ENCODE measurements around the gene SYCP3. TPM values are rescaled to one million over a fixed set of nuclear protein-coding genes. Genes with fewer than 3 reads are reported as not detected.

Gene SYCP3
- total RNA-seq, 4 donors from 2014 or later, result 0.38 to 0.53 TPM; not detected in 2

DNA sequence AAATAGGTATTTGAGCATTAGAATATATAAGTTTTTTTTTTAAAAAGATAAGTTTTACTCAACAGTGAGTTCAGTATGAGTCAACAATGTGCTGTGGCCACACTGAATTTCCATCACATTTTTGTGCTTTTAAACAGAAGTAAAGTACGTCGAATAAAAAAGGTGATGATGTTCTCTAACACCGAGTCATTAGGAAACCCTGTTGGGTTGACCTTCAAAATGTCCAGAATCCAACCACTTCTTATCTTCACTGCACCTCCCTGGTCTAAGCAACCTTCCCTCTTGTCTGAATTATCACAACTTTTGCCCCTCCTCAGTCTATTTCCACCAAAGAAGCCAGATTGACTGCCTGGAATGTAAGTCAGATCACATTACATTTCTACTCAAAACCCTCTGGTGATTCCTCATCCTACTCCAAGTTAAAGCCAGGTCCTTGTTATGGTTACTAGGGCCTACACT is 43.0 kb upstream of the SYCP3 start:
- DNase-seq, result no peak
- WGBS, 2 donors, result 82 to 92% methylated on average over 3 of the region's 3 CpGs
- intact Hi-C loops (cut with DNase I), result no loop called here
- Histone ChIP-seq H3K27me3 (no peaks in the 10 kb centered on the region), H3K4me1 (no peaks in the 10 kb centered on the region), H3K9me3 (no peaks in the 10 kb centered on the region), H3K4me3 (no peak overlapping the region), H3K27ac (no peak overlapping the region), H3K36me3 (peaks cover 0 to 85% (median 0%) of the 10 kb centered on the region in 3 donors)
- TF ChIP-seq, protein P1, sequence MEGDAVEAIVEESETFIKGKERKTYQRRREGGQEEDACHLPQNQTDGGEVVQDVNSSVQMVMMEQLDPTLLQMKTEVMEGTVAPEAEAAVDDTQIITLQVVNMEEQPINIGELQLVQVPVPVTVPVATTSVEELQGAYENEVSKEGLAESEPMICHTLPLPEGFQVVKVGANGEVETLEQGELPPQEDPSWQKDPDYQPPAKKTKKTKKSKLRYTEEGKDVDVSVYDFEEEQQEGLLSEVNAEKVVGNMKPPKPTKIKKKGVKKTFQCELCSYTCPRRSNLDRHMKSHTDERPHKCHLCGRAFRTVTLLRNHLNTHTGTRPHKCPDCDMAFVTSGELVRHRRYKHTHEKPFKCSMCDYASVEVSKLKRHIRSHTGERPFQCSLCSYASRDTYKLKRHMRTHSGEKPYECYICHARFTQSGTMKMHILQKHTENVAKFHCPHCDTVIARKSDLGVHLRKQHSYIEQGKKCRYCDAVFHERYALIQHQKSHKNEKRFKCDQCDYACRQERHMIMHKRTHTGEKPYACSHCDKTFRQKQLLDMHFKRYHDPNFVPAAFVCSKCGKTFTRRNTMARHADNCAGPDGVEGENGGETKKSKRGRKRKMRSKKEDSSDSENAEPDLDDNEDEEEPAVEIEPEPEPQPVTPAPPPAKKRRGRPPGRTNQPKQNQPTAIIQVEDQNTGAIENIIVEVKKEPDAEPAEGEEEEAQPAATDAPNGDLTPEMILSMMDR (IDR thresholded peaks at IDR 0.05), result no peak
- no peak for TF ChIP-seq POLR2A (IDR thresholded peaks at IDR 0.05)

DNA sequence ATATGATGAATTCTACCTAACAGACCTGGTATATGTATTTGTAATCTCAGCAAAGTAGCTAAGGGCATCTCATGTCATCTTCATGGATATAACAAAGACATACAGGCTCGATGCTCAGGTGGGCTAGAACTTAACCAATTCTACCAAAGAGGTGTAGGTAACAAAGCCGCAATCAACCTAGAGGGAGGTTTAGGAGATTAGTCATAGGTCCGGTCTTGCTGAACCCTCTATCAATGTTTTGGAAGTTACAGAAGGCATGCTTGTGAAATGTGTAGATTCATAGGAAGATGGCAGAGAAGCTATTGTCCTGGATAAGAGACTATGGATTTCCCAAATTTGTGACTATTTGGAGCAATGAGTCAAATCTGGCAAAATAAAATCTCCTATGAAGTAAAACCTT is 42.6 kb upstream of the SYCP3 start:
- H3K4me3 ChIP-seq, result no peak overlapping the region
- H3K4me1 ChIP-seq, result no peaks in the 10 kb centered on the region
- intact Hi-C loops (cut with DNase I), result no loop called here
- no peak for TF ChIP-seq POLR2A (IDR thresholded peaks at IDR 0.05)
- TF ChIP-seq, protein P1 (IDR thresholded peaks at IDR 0.05), result no peak
- H3K36me3 ChIP-seq, result peaks cover 0 to 85% (median 0%) of the 10 kb centered on the region in 3 donors
- 66 to 79% methylated on average over 3 of the region's 3 CpGs for WGBS, 2 donors
- no peaks in the 10 kb centered on the region for H3K27me3 ChIP-seq
- H3K27ac ChIP-seq, result no peak overlapping the region
- H3K9me3 ChIP-seq, result no peaks in the 10 kb centered on the region
- DNase-seq, result no peak

DNA sequence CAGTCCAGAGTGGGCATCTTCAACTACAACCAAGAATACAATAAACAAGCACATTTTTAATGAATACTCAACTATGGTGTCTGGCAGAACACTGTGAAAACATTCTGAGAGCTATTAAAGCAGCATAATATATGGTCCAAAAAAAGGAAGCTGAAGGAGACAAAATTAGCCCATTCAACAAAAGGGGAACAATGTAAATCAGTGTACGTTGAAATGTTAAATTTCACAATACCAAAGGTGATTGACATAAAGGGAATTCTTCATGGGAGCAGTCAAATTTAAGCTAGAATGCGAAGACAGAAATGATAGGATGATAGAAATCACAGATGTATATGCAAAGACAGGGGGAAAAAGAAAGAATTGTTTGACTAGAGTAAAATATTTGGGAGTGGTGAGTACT is 41.3 kb upstream of the SYCP3 start:
- Histone ChIP-seq H3K27ac (no peak overlapping the region), H3K4me3 (no peak overlapping the region), H3K36me3 (peaks cover 0 to 82% (median 0%) of the 10 kb centered on the region in 3 donors), H3K9me3 (no peaks in the 10 kb centered on the region), H3K4me1 (no peaks in the 10 kb centered on the region), H3K27me3 (no peaks in the 10 kb centered on the region)
- 83 to 87% methylated on average over 2 of the region's 2 CpGs for WGBS, 2 donors
- intact Hi-C loops (cut with DNase I), result no loop called here
- TF ChIP-seq POLR2A (IDR thresholded peaks at IDR 0.05), result no peak
- no peak for DNase-seq

DNA sequence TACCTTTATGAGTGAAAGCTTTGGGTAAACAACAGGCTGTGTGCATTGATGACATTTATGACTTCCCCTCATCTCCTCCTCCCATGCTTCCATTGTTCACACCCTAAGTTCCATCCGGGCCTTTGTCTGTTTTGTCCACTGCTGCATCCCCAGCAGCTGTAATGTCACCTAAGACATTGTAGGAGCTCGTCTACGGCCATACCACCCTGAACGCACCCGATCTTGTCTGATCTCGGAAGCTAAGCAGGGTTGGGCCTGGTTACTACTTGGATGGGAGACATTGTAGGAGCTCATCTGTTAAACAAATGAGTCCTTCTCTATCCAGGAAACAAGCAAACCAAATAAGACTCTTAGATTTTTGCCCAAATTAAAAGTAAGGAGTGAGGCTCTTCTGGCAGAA is 40.4 kb upstream of the SYCP3 start:
- intact Hi-C loops (cut with DNase I), result no loop called here
- no peak for TF ChIP-seq POLR2A (IDR thresholded peaks at IDR 0.05)
- TF ChIP-seq, protein P1 (IDR thresholded peaks at IDR 0.05), result no peak
- Histone ChIP-seq H3K36me3 (peaks cover 0 to 72% (median 0%) of the 10 kb centered on the region in 3 donors), H3K4me3 (no peak overlapping the region), H3K27me3 (no peaks in the 10 kb centered on the region), H3K27ac (no peak overlapping the region), H3K4me1 (no peaks in the 10 kb centered on the region), H3K9me3 (no peaks in the 10 kb centered on the region)
- WGBS, 2 donors, result 97 to 98% methylated on average over 6 of the region's 6 CpGs
- no peak for DNase-seq

DNA sequence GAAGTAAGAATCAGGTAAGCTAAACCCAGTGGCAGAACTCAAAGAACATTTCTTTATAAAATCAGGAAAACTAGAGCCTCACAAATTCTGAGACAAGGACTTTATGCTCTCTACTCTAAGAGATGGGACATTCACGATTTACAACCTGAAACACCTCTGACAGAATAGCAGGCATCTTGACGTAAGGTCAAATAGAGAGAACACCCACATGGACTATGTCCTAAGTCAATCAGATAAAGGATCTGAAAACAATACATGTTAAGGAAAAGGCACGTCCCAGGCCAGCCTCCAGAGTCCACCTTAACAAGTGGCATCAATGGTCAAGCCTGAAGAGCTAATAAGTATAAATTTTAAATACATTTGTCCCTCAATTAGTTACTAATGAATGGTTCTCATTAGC is 39.9 kb upstream of the SYCP3 start:
- no peaks in the 10 kb centered on the region for H3K9me3 ChIP-seq
- H3K27ac ChIP-seq, result no peak overlapping the region
- no peak overlapping the region for H3K4me3 ChIP-seq
- H3K27me3 ChIP-seq, result no peaks in the 10 kb centered on the region
- intact Hi-C loops (cut with DNase I), result no loop called here
- WGBS, 2 donors, result 71 to 88% methylated on average over 3 of the region's 3 CpGs
- no peaks in the 10 kb centered on the region for H3K4me1 ChIP-seq
- TF ChIP-seq POLR2A (IDR thresholded peaks at IDR 0.05), result no peak
- TF ChIP-seq, protein P1 (IDR thresholded peaks at IDR 0.05), result no peak
- H3K36me3 ChIP-seq, result peaks cover 0 to 68% (median 0%) of the 10 kb centered on the region in 3 donors
- DNase-seq, result no peak

DNA sequence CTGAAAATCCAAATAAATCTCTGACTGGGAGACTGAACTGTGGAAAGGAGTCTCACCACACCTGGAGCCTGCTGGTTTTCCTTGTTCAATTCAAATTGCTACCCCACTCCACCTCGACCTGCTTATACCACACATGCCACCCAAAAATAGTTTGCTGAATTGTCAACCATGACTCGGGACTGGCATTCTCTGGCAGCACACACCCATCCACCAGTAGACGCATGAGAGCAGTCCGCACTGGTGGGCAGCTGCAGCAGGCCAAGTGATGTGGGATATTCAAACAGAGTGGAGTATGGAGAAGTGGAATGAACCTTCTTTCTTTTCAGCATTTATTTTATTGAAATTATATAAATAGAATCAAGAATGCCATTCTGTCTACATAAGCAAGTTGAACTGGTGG is 38.7 kb upstream of the SYCP3 start:
- peaks cover 0 to 56% (median 0%) of the 10 kb centered on the region in 3 donors for H3K36me3 ChIP-seq
- DNase-seq, result no peak
- 66 to 69% methylated on average over 4 of the region's 4 CpGs for WGBS, 2 donors
- H3K4me3 ChIP-seq, result no peak overlapping the region
- TF ChIP-seq, protein P1 (IDR thresholded peaks at IDR 0.05), result no peak
- TF ChIP-seq POLR2A (IDR thresholded peaks at IDR 0.05), result no peak
- H3K9me3 ChIP-seq, result no peaks in the 10 kb centered on the region
- intact Hi-C loops (cut with DNase I), result no loop called here
- no peaks in the 10 kb centered on the region for H3K4me1 ChIP-seq
- H3K27me3 ChIP-seq, result no peaks in the 10 kb centered on the region
- no peak overlapping the region for H3K27ac ChIP-seq
